CD4-positive, alpha-beta T cell (primary cell): Measurements from ENCODE around the gene AGBL4. TPM values are rescaled to one million over a fixed set of nuclear protein-coding genes. Genes with fewer than 3 reads are reported as not detected.

Experiments used
- ATAC-seq: fragments of 200-7000 bp; cut with Tn5 transposase; one replicate; pipeline ENCODE4 v1.10.0; 2022; ENCODE audit warnings: mild to moderate bottlenecking; ENCODE audit not compliant: poor library complexity
- CTCF ChIA-PET: fragments of 350-600 bp; sonication (Branson Sonifier 250); formaldehyde crosslinking; loops from one replicate; lab custom pipeline; 2021; ENCODE audit warnings: antibody characterized with exemption, inconsistent platforms; lab: Charles Lee
- POLR2A ChIA-PET: fragments of 350-600 bp; sonication (Branson Sonifier 250); formaldehyde crosslinking; loops from one replicate; lab custom pipeline; 2021; ENCODE audit warnings: antibody characterized with exemption, inconsistent platforms; lab: Charles Lee
- DNase-seq, 14 experiments: peaks; one replicate each; pipeline ENCODE4 v3.0.0-alpha.2; 2013 to 2020; ENCODE audit warnings: mixed read lengths in 2 of 14
- H3K27ac ChIP-seq, 2 donors: one replicate each; pipeline versions ENCODE4 v1.5.1 to v1.7.0; 2013; ENCODE audit warnings: low read length in 2 of 2, low read depth in 1 of 2, mild to moderate bottlenecking in 1 of 2
- H3K27me3 ChIP-seq, 2 experiments: 1 replicate in 1 of 2; 2 replicates in 1 of 2; pipeline versions ENCODE4 v1.6.1 to v1.7.0; 2013; ENCODE audit warnings: low read length in 2 of 2, control low read depth in 1 of 2, mild to moderate bottlenecking in 1 of 2, moderate library complexity in 1 of 2; ENCODE audit not compliant: insufficient read depth in 2 of 2, control insufficient read depth in 1 of 2
- H3K36me3 ChIP-seq: one replicate; pipeline ENCODE4 v1.6.1; 2013; ENCODE audit warnings: low read length, control low read depth; ENCODE audit not compliant: insufficient read depth
- H3K4me1 ChIP-seq: one replicate; pipeline ENCODE4 v1.6.1; 2013; ENCODE audit warnings: low read length, control low read depth; ENCODE audit not compliant: insufficient read depth
- H3K4me3 ChIP-seq: one replicate; pipeline ENCODE4 v1.5.1; 2013; ENCODE audit warnings: mild to moderate bottlenecking, low read length, moderate library complexity
- H3K9me3 ChIP-seq, 2 experiments: 1 replicate in 1 of 2; 2 replicates in 1 of 2; pipeline versions ENCODE4 v1.6.1 to v1.7.0; 2013; ENCODE audit warnings: low read length in 2 of 2, mild to moderate bottlenecking in 2 of 2, control low read depth in 1 of 2, moderate library complexity in 1 of 2; ENCODE audit not compliant: control insufficient read depth in 1 of 2, insufficient read depth in 1 of 2
- H3K27ac Mint-ChIP-seq: one replicate; pipeline ENCODE4 v1.8.0; 2020; ENCODE audit warnings: mixed read lengths
- H3K27me3 Mint-ChIP-seq: one replicate; pipeline ENCODE4 v1.8.0; 2021; ENCODE audit warnings: mixed read lengths
- H3K36me3 Mint-ChIP-seq: one replicate; pipeline ENCODE4 v1.8.0; 2021; ENCODE audit warnings: low read depth, mixed read lengths
- H3K4me1 Mint-ChIP-seq: one replicate; pipeline ENCODE4 v1.8.0; 2021; ENCODE audit warnings: low read depth, mixed read lengths
- H3K4me3 Mint-ChIP-seq: one replicate; pipeline ENCODE4 v1.8.0; 2020; ENCODE audit warnings: mild to moderate bottlenecking, mixed read lengths
- H3K9me3 Mint-ChIP-seq: one replicate; pipeline ENCODE4 v1.8.0; 2020; ENCODE audit warnings: mixed read lengths
- CTCF ChIP-seq: fragments of 200-600 bp; IDR thresholded peaks from one replicate; pipeline ENCODE4 v1.8.0; 2022; ENCODE audit warnings: antibody characterized with exemption, mild to moderate bottlenecking
- intact Hi-C, 2 experiments: fragments of 100-400 bp; cut with DNase I in 1 of 2; cut with micrococcal nuclease in 1 of 2; formaldehyde crosslinking; loops; one replicate each; pipeline versions ENCODE4 v1.15.1 to v1.9.0; 2023 to 2025; cut with DNase I, micrococcal nuclease
- total RNA-seq, 174 experiments: library from RNA in 2 of 174; stranded (reverse) in 2 of 174; gene quantifications; one replicate each; pipeline ENCODE4 v1.2.3 and lab custom pipeline; 2021 to 2026

Gene AGBL4
- total RNA-seq, 2 experiments from 2014 or later = 0.11 TPM; not detected in 1

- H3K27me3 Mint-ChIP-seq = peaks cover 20% of the 10 kb centered on the region
- no peak for DNase-seq
- H3K36me3 ChIP-seq = no peaks in the 10 kb centered on the region
- H3K27ac Mint-ChIP-seq = no peak overlapping the region
- ChIA-PET CTCF (no interaction called here), POLR2A (no interaction called here)
- no peak overlapping the region for H3K4me3 ChIP-seq
- no peaks in the 10 kb centered on the region for H3K4me1 Mint-ChIP-seq
- peaks cover 0 to 5% of the 10 kb centered on the region in 2 experiments for H3K27me3 ChIP-seq
- H3K9me3 ChIP-seq = no peaks in the 10 kb centered on the region
- no peak for TF ChIP-seq CTCF
- no peaks in the 10 kb centered on the region for H3K36me3 Mint-ChIP-seq
- H3K4me1 ChIP-seq = no peaks in the 10 kb centered on the region
- no peak overlapping the region for H3K4me3 Mint-ChIP-seq
- H3K9me3 Mint-ChIP-seq = no peaks in the 10 kb centered on the region
- intact Hi-C loops = no loop called here
- ATAC-seq = no peak
- H3K27ac ChIP-seq = no peak overlapping the region
Observed at GRCh38 chr1:48581270-48581669, 1442.5 kb downstream of the AGBL4 start.

- no peaks in the 10 kb centered on the region for H3K36me3 Mint-ChIP-seq
- Histone ChIP-seq H3K9me3 (no peaks in the 10 kb centered on the region), H3K27me3 (peaks cover 0 to 5% of the 10 kb centered on the region in 2 experiments), H3K27ac (no peak overlapping the region), H3K4me1 (peaks cover 2% of the 10 kb centered on the region), H3K36me3 (no peaks in the 10 kb centered on the region), H3K4me3 (no peak overlapping the region)
- no peak for DNase-seq
- no peaks in the 10 kb centered on the region for H3K9me3 Mint-ChIP-seq
- CTCF ChIA-PET = no interaction called here
- no peak overlapping the region for H3K4me3 Mint-ChIP-seq
- TF ChIP-seq CTCF = no peak
- intact Hi-C loops = no loop called here
- POLR2A ChIA-PET = no interaction called here
- no peak for ATAC-seq
- no peak overlapping the region for H3K27ac Mint-ChIP-seq
- H3K4me1 Mint-ChIP-seq = no peaks in the 10 kb centered on the region
- peaks cover 22% of the 10 kb centered on the region for H3K27me3 Mint-ChIP-seq
Observed at GRCh38 chr1:48576565-48576964, 1447.2 kb downstream of the AGBL4 start.

GRCh38 chr1:48572646-48573258 lies 1451.0 kb downstream of the AGBL4 start:
- Histone ChIP-seq H3K4me3 (no peak overlapping the region), H3K9me3 (no peaks in the 10 kb centered on the region), H3K36me3 (no peaks in the 10 kb centered on the region), H3K27ac (no peak overlapping the region), H3K4me1 (peaks cover 2% of the 10 kb centered on the region), H3K27me3 (peaks cover 0 to 5% of the 10 kb centered on the region in 2 experiments)
- ChIA-PET CTCF (no interaction called here), POLR2A (no interaction called here)
- DNase-seq (no peak), ATAC-seq (no peak)
- no peaks in the 10 kb centered on the region for H3K4me1 Mint-ChIP-seq
- no peak overlapping the region for H3K27ac Mint-ChIP-seq
- peaks cover 16% of the 10 kb centered on the region for H3K27me3 Mint-ChIP-seq
- H3K36me3 Mint-ChIP-seq = no peaks in the 10 kb centered on the region
- no peaks in the 10 kb centered on the region for H3K9me3 Mint-ChIP-seq
- H3K4me3 Mint-ChIP-seq = no peak overlapping the region
- intact Hi-C loops = no loop called here
- TF ChIP-seq CTCF = no peak
